GM18870 (cell line): Measurements from ENCODE around the gene CST9.
"Not testable (repeated sequence)": the region's sequence is repeated elsewhere in the genome, so short reads cannot be mapped to it uniquely, and the experiment has no call there.

Source experiments
- ATAC-seq: cut with Tn5 transposase; IDR thresholded peaks from one replicate; pipeline ENCODE4 v1.9.1; 2021; ENCODE audit warnings: moderate library complexity; ENCODE audit not compliant: unreplicated experiment

CST9 gene

DNA sequence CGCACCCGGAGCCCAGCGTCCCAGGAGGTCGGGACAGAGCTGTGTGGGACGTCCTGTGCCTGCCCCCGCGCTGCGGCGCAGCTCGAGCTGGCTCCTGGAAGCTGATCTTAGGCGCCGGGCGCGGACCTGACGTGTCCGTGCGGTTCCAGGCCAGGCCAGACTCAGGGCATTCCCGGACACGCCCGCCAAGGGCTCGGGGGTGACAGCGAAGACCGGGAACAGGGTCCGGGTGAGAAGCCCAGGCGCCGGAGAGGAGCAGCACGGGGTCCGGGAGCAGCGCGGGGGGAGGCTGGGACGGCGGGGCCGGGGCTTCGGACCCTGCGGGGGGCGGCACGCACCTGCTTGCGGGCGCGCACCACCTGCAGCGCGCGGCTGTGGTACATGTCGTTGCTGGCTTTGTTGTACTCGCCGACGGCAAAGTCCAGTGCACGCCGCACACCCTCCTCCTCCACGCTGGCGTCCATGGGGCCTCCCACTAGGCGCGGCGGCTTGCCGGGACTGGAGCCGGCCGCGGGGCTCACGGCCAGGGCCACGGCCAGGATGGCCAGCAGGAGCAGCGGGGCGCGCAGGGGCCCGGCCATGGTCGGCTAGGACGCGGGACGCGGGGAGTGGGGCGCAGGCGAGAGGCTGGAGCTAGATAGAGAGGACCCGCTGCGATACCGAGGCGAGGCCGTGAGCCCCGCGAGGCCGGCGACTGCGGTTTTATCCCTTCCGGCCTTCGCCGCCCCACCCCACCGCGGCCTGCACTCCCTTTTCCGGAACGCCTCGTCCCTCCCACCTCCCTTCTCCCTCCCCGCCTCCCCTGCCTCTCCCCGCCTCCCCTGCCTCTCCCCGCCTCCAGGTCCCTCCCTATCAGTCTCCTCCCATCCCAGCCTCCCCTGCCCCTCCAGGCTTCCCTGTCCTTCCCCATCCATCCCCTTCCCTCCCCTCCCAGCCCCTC is 31.8 kb upstream of the CST9 start, which contains the start of gene CST3:
TSS of gene CST3 (minus strand) at position 674 of the 940 bp plus-strand sequence. CDS start at position 581, 93 bp downstream.
- ATAC-seq, result no peak

DNA sequence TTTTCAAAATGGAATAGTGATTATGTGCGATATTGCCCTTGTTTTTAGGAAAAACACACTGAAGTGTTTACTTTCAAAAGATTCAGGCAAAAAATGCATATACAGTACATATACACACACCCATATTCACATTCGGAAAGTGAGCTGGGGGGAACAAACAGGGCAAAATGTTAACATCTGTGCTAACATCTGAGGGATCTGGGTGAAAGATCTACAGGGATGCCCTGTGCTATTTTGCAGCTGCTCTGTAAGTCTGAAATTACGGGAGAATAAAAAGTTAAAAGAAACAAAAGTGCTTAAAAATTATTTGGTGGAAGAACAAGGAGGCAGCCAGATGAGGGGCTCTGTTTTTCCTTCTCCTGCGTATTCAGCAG is 31.2 kb upstream of the CST9 start:
- ATAC-seq, result no peak

DNA sequence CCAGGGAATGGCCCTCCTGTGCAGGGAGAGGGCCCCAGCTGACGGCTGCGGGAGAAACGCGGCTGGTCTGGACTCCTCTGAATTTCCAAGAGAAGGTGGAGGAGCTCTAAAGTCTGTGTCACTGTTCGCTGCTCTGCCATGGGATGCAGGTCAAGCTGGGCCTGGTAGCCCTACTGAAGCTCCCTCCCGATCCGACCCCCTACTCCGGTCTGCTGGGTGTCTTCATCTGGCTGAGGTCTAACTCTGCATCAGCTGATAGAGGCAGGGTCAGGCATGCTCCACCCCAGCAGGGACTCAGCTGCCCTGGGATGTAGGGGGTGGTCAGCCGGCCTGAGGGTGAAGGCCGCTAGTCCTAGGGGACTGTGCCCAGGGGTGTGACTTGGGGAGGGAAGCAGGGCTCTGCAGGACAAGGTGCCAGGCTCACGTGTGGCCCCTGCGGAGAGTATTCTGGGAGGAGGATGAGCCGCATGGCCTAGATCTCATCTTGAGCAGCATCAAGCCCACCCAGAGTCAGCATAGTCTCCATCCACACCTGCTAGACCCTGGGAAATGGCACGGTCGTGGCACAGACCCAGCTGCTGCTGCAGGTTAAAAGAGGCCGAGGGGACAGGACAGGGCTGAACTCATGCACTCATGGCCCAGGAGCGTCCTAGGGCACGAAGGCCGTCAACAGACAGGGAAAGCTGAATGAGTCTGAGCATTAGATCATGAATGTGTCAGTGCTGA is 30.6 kb upstream of the CST9 start:
- no peak for ATAC-seq

DNA sequence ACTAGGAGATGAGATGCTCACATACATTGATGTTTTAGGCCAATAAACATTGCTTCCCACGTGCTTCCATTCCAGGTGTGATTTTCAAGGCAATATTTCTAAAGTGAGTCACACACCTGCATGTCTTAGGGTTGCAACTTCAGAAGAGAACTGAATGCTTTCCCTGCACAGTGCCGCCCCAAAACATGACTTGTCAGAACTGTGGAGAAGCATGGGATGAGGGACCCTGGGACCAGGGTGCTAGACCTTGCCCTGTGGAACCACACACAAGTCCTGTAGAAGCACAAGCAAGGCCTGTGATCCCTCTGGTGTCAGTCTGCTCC is 30.0 kb upstream of the CST9 start:
- ATAC-seq, result not testable (repeated sequence)

DNA sequence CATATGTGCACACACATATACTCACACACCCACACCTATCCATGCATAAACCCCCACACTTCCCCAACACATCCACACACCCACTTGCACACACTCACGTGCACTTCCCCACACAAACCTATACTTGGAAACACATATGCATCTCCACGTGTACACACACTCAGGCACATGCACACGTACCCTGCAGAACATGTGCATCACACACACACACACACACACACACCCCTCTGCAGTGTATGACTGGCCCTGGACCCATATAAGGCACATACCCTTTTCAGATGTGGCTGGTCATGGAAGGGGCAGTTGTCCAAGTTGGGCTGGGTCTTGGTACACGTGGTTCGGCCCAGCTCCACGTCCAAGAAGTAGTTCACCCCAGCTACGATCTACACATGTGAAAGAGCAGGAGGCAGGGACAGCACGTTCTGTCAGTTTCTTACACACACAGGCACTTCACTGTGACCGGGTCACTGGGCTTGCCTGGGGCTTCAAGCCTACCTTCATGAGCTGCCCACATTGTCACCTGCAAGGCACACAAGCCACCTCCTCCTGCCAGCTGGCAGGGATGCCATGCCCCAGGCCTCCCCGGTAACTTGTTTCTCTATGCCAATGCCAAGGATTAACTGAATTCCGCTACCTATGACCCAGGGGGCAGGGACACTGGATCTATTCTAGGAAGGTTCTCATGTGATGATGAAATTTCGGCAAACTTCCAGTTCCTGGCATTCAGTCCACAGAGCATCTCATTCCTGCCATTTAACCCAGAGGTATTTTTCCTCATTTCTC is 29.5 kb upstream of the CST9 start:
- no peak for ATAC-seq

DNA sequence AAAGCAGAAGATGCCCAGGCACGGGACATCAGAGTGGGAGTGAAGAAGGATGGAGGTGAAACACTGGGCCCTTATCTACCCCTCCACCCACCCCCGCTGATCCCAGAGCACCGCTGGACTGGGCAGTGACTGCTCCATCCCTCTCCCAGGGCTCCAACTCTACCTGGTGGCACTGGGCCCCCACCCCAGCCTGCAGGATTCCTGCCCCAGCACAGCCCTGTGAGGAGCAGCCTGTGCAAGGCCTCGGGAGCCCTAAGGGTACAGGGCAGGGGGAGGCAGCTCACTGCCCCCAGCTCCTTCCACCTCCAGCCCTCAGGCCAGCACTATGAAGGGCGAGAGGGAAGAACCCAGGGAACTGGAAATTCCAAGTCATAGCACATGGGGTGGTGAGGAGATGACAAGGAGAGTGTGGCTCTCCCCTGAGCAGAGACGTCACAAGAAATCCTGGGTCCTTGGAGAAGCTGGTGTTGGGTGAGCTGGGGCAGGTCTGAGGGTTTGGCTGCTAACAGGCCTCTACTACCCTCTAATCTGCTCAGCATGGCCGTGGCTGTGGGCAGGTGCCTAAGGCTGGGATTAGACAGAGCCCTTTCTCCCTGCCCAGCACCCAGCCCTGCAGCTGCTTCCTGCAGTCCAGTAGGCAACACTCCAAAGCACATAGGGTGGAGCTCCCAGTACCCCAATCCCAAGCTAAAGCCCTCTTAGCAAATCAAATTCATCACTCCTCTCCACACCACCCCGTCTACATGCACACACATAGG is 28.5 kb upstream of the CST9 start:
- ATAC-seq, result no peak

DNA sequence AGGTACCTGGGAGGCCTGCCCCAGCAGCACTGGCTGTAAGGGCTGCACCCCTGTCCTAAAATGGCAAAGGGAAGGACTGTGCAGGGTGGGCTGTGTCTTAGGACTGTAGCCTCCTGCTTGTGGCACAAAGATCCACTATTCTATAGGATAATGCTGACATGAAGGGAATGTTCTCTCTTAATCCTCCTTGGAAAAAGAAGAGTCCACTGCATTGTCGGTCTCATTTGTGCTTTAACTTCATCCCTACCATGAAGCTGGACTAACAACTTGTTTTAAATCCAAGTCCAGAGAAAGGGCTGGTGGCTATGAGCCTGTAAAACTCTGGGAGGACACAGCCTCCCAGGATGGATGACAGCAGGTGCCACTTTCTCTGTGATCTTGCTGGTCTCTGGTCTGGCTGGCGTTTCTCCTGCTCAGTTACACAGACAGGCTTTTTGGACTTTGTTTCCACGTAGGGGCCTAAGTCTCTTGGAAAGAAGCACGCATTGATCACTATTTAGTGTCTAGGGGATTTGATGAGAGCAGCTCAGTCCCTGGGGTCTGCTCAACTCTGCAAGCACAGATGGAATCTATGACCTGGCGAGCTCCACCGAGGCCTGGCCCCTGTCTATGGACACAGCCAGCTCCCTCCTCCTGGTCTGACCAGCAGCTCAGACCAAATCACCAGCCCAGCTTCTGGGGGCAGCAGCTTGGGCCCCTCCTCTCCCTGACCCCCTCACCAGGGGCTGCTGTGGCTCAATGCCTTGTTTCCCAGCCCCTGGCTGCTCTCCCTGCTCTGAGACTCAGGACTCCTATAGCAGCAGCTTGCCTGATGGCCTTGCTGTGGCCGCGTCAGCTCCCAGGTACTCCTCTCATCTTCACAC is 27.2 kb upstream of the CST9 start:
- no peak for ATAC-seq

DNA sequence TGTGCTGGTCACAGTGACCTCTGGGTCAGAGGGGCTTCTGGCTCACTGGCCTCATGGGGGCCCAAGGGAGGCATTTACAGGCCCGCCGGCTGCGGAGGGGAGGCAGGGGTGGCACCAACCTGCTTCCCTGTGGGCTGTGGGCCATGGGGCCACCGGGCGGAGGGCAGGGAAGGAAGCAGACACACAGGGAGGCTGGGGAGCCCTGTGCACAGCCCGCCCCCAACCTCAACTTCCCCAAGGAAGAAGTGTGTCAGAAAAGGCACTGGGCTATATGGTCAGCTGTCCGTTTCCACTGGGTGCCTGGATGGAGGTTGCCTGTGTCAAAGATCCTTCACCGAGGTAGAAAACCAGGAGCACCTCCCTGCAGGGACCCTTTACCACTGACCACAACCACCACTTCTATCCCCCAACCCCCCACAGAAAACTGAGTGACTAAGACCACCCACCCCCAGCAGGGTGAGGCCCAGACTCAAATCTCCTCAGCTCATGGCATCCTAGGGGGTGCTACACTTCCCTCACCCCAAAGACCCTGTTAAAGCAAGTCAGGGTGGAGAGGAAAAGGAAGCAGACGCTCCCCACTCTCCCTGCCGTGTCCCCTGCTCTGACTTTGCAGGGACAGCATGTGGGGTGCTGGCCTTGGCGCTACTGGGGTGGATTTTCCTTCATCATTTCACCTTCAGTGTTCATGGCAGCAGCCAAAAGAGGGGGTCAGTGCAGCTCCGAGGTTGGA is 26.4 kb upstream of the CST9 start:
- no peak for ATAC-seq

DNA sequence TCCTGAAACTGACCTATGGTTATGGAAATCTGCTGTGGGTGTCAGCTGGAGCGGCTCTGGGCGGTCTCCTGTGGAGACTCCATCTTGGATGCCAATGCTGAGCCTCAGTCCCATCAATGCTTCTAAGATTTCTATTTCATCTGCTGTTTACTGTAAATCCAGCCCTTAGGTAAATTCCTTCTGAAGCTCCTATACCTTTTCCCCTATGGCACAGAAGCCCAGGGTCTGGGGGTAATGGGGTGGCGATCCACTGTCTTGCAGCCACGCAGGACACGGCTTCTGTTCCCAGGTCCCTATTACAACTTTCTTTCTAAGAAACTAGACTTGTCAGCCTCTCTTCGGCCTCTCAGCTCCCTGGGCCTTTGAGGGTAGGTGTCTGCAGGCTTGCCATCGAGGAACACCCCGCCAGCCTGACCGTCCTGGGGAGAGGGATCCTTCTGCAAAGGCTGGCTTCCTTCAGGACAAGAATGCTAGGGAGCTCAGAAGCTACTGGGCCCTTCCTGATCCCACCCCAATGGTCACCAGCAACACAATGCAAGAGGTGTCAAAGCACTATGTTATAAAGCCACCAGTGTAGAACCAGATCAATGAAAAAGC is 25.6 kb upstream of the CST9 start:
- no peak for ATAC-seq

DNA sequence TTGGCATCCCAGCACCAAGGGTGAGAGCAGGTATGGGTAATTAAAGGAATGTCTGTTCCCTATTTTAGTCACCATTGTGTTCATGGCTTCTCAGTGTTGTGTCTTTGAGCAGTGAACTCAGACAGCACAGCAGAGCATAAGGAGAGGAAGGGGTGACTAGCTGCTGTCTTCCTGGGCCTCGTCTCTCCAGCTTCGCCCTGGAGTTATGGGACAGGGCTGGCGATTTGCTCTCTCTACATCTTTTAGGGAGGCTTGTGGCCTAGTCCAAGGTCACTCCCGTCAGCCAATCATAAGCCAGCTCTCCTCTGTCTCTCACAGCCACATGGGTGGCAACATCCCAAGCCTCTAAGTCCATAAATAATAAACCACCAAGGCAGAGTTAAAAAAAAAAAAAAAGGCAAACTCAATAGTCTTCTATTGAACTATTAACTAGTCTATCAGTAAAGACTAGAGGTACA is 24.7 kb upstream of the CST9 start:
- ATAC-seq, result no peak

DNA sequence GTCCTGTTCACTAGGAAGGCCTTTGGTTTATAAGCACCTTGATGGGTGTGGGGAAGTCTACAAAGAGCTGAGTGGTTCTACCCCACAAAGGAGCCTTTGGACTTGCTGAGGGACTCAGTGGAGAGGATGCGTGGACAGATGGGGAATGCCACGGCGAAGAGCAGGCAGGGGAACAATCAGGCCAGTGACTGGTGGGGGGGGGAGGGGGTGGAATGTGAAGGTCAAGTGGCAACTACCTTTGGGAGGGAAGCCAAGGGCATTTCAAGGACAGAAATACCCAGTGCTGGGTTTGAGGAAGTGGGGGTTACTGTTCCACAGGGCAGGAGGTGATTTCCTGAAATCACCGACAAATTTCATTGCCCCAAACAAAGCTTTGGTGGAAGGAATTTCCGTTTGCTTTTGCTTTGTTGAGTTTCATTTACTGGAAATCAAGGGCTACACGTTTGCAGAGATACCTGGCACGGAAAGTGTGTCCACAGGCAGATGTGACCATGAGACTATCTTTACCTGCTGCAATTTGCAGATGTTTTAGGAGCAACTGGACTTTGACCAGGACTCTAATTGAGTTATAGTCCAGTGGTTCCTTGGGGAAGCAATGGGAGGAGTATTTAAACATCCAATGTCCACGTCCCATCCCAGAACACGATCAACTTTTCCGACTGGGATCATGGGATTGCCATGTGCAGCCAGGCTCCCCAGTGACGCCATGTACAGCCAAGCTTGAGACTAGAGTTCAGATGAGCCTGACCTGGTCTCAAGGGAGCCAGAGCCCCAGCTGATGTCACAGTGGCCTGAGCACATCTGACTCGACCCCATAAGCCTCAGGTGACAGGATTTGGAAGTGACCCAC is 24.1 kb upstream of the CST9 start:
- ATAC-seq, result no peak

DNA sequence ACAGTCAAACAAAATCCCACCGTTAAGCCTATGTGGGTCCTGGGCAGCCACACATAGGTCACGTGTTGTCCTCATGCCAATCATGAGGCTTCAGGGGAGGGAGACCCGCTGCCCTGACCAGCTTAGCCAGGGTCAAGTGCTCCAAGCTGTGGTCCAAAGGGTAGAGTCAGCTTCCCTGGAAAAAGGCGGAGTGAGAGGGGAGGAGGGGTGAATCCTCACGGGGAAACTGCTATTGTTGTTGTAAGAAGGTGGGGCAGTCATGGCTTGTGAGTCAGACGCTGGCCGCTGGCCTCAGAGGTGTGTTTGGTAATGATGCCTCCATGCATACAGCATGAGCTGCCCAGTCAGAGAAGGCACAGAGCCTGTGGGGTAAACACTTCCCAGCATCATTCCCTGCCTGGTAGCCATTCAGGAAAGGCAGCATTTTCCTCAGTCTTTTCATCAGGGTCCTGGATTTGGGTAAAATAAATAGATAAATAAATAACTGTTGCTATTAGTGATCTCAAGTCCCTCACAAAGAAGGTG is 23.4 kb upstream of the CST9 start:
- ATAC-seq, result no peak

DNA sequence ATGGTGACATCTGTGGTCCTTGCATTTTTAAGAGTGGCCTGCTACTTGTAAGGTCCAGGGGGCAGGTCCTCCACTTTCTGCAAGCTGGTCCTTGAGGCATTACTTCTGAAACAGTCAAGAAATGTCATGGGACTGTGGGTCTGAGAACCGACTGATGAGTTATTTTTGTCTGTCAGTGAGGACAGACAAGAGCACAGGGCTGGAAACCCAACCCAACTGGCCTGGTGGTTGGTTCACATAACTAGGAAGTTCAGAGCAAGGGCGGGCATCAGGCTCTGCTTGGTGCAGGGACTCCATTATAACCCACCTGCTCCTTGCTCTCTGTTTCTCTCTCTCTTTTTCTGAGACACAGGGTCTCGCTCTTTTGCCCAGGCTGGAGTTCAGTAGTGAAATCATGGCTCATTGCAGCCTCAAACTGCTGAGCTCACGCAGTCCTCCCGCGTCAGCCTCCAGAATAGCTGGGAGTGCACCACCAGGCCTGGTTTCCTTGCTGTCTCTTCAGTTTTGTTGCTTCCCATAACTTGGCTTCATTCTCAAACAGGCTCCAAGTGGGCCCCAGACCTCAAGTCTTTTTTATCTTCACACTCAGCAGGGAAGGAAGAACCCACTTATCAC is 22.8 kb upstream of the CST9 start:
- ATAC-seq, result no peak

DNA sequence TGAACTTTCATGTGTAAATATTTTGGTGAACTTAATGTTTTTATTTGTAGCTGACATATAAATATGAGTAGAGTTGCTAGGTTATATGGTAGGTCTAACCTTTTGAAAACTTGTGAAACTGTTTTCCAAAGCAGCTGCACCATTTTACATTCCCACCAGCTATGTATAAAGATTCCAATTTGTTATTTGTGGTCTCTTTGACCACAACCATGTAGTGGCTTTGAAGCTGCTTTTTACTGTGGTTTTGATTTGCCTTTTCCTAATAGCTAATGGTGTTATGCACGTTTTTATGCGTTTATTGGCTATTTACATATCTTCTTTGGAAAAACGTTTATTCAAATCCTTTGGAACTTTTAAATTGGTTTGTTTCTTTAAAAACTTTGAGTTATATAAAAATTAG is 21.8 kb upstream of the CST9 start:
- no peak for ATAC-seq

DNA sequence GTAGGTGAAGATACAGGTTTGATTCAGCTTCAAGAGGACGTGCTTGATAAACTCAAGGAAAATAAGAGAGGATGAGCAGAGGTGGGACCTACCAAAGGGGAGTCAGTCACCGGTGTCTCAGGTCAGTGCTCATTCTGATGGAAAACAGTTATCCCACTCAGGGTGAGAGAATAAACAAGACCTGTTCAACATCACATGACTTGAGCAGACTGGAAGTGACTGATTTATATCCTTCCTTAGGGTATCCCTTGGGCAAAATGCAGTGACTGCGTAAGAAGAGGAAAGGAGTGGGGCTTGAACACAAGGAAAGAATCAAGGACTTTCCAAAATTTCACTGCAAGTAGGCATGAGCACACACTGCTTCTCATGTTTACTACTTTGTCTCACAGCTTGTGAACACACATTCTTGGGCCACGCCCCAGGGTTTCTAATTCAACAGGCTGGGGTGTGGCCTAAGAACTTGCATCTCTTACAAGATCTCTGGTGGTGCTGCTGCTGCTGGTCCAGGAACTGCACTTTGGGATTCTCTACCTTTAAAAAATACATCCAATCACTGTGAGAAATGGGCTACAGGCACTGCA is 20.4 kb upstream of the CST9 start:
- no peak for ATAC-seq

DNA sequence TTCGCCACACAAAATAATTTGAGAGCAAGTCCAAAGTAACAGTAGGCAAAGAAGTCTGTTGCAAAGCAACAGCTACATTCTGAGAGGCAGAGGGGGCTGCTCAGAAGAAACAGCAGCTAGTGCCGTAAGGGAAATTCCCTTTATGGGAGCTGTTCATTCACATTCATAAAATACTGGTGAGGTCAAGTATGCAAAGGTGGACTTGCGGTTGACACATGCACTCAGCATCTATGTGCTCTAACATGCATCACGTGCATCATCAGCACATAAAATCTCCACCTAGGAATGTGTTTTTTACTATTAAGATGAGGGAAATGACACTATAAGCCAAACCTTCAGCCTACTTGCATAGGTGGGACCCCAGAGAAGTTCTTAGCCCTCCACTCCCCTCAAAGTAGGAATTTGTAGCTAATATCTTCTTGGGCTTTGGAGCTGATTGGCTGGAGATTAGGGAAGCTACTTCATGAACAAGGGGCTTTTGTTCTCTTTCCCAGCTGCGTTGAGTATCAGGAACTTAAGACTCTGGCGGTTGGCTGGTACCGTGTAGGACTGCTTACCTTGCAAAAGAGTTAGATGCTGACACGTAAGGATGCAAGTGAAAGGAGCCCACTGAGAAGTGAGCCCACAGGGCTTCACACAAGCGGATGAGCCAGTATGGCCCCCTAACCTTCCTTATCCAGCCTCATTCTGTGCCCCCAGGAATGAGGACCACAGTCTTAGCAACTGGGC is 19.7 kb upstream of the CST9 start:
- no peak for ATAC-seq
